Bone marrow (tissue), 2 donors: ENCODE data around the gene ADCY1.
"Not testable (repeated sequence)": the region's sequence is repeated elsewhere in the genome, so short reads cannot be mapped to it uniquely, and the experiment has no call there.

Experiments
- DNase-seq, 2 donors: peaks; one replicate each; lab custom pipeline; 2025; lab: John Stamatoyannopoulos, UW

Gene ADCY1

DNA sequence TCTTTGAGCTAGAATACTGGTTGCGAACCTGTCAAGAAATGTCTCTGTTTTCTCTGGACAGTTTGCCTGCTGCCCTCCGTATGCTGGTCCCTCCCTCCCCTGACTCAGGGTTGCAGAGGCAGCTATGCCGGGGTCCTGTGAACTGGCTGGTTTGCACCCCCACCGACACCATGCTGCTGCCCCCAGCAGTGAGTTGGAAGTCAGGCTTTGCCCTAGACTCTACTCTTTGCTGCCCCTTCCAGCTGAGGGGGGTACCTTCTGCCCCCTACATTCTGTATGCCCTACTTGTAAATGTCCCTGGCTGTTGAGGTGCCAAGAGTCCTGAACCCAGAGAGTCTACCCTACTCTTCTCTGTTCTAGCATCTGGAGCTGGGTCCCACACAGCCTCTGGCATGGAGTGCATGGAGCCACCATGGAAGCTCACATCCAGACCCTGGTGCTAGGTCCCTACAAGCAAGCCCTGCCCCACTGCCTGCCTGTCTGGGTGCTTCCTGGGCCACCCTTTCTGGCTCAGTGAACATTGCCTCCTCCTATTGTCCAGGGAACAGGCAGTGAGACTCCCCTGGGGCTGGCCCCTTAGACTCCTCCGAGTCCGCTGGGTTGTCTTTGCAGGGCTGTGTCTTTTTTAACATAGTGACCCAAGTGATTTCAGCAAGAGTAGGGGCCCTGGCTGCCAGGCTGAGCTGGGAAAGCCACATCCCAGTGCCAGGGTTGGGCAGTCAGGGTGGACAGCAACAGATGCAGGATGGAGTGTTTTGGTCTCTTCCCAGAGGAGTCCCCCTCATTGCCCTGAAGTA, 138.9 kb downstream of the ADCY1 start:
- DNase-seq = no peak

DNA sequence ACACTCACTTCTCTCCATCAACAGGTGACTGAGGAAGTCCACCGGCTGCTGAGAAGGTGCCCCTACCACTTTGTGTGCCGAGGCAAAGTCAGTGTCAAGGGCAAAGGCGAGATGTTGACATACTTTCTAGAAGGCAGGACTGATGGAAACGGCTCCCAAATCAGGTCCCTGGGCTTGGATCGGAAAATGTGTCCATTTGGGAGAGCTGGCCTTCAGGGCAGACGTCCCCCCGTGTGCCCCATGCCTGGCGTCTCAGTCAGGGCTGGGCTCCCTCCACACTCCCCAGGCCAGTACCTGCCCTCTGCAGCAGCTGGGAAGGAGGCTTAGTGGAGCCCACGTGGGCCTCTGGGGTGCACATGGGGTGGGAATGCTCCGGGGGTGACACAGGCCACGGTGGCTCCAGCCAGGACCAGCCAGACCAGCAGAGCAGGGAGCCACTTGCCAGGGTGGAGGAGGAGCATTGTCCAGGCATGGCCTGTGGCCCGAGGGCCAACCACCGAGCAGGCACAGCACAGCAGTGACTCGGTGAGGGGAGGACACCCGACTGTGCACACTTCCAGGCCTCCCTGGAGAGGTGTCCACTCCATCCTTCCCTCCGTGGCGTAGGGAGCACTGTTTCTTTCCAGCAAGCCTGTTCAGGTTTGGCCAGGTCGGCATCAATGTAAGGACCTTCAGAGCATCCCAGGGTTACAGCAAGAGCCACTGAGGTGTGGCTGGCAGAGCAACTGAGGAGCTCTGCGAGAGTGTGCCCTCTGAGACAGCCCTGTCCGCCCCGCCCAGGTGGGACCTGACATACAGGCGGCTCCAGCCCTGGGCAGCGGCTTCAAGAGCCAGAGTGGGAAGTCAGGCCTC, 139.7 kb downstream of the ADCY1 start:
- DNase-seq = no peak

DNA sequence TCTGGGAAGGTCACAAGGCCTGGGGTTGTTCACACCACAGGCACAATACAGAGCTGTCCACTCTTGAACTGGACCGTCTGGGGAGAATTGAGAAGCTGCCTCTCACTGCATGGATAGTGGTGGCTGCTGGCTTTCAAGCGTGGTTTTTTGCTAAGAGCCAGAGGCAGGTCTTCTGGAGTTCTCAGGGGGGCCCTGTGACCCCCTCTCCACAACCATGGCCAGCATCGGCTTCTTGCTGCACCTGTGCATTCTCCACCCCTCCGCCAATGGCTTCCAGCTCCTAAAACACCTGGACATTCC, 140.3 kb downstream of the ADCY1 start:
- no peak for DNase-seq

DNA sequence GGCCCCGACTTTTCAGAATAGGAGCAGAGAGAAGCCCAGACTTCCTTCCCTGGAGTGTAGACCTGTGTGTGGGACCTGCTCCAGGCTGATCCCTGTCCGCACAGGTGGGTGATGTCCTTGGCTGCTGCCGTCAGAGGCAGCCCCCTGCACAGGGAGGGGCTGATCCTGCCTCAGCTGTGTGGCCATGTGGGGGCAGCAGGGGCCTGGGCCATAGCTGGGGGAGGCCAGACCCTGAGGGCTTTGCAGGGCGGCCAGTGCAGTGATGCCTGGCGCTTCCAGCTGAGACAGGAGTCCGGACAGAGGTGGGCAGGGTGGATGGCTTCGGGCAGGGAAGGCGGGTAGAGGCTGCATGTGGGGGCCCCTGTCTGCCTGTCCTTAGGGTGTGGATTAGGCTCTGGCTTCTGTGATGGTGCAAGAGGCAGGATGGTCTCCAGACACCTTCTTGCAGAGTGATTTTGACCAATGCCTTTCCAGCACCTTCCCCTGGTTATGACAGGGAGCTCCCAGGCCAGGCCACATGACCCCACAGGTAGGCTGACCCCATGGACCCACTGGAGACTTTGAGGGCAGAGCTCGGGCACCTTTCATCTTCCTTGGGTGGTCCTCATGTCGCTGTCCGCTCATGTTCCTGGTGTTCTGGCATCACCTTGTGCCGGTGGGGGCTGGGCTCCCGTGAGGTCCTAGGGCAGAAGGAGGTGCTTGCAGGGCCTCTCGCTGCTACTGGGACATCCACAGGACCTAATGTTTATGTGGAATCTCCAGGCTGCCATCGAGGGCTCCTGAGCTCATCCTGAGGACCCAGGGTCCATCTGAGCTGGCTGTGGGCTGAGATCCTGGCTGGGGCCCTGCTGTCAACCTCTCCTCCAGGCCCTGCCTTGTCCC, 141.5 kb downstream of the ADCY1 start:
- DNase-seq = no peak

DNA sequence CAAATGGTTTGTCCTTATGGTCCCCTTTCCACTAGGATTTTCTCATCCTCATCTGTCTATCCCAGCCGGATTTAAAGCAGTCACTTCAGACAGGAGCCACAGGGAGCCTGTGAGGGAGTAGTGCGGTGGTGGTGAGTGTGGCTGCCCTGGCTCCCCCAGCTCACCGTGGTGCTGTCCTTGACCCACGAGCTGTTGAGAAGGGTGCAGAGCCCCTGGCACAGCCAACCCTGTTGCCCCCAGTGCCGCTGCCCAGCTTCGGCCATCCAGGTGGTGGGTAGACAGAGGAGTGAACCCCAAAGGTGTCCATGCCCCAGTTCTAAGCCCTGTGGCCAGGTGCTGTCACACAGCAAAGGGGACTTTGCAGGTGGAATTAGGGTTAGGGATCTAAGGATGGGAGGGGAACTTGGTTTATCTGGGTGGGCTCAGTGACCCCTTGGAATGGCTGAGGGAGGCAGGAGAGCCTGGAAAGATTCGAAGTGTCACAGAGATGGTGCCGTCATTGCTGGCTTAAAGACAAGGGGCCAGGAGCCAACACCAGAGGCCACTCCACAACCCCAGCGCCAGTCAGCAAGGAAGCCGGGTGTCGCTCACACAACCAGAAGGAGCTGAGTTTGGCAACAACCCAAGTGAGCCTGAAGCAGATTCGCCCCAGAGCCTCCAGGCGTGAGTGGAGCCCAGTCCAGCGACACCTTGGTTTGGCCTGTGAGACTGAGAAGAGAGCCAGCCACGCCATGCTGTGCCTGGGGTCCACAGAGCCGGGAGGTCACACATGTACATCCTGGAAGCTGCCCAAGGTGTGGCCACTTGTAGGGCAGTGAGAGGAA, 142.4 kb downstream of the ADCY1 start:
- DNase-seq = no peak

DNA sequence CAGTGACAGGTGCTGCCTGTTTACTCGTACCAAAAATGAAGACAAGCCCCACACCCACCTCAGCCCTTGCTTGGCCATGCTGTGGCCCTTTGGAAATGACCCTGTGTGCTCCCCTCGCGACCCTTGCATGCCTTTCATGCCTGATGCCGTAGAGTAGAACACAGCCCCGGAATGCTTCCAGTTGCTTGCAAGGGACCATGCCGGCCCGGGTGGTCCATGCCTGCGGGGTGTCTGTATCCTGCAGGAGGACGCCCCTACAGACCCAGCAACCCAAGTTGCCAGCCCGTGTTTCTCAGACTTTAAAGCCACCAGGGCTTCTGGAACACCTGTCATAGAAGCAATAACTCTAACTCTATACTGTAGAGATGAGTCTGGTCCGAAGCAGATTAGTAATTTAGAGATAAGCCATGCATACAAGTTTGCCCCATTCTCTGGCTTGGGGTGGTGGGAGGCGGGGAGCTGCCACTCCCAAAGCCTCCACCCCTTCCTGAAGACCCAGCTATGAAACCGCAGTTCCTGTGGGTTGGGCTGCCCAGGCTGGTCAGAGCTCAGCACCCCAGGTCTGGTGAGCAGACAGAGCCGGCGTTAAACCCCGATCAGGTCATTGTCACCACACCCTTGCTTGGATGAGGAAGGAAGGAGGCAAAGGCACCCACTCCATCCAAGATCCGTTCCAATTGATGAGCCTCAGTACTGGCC, 143.5 kb downstream of the ADCY1 start:
- no peak for DNase-seq

DNA sequence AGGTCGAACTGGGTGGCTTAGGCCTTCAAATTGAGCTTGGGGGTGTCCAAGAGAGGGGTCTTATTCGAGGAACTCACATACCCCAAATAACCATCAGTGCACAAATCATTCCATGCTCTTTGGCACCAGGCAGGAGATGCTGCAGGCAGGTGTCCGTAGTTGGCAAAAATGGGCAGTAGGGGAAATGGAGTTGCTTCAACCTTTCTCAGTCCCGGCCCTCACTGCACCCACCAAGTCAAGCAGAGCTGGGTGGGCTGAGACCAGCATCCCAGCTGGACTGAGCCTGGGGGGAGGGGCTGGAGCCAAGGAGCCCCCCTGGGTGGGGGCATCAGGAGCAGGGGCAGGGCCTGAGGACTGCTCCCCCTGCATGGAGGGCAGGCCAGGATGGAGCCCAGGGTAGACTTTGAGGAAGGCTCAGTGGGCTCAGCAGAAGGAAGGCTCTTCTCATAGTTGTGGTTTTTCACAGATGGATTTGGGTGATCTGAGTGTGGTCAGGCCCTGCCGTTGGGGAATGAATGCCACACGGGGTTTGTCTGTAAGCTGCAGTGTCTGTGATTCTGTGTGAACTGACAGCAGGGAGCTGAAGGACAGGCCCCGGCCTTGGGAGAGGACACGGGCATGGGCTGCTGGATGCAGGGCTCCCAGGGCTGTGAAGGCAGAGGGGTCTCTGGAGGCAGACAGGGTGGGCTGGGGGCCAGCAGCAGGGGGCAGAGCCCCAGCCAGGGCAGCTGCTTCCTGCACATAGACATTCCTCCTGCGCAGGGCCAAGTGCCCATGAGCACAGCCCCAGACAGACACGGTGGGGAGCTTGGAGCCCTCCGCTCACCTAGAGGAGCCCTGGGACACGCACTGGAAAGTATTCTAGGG, 144.5 kb downstream of the ADCY1 start:
- no peak for DNase-seq

DNA sequence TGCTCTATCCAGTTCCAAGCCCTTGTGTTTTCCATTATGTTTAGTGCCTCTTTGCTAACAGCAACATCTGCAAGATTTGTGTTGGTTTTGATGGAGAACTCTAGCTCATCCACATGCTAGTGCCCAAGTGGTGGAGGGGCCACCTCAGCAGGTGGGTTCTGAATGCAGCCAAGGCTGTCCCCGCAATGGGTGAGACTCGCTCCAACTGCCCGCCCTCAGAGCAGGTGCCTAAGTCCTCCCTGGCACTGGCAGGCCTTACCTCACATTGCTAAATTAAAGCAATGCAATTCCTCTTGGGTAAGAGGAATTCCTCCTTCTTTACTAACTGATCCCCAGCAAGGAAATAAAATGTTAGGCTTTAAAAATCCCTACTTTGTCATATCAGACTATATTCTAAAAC, 146.8 kb downstream of the ADCY1 start:
- DNase-seq = no peak

DNA sequence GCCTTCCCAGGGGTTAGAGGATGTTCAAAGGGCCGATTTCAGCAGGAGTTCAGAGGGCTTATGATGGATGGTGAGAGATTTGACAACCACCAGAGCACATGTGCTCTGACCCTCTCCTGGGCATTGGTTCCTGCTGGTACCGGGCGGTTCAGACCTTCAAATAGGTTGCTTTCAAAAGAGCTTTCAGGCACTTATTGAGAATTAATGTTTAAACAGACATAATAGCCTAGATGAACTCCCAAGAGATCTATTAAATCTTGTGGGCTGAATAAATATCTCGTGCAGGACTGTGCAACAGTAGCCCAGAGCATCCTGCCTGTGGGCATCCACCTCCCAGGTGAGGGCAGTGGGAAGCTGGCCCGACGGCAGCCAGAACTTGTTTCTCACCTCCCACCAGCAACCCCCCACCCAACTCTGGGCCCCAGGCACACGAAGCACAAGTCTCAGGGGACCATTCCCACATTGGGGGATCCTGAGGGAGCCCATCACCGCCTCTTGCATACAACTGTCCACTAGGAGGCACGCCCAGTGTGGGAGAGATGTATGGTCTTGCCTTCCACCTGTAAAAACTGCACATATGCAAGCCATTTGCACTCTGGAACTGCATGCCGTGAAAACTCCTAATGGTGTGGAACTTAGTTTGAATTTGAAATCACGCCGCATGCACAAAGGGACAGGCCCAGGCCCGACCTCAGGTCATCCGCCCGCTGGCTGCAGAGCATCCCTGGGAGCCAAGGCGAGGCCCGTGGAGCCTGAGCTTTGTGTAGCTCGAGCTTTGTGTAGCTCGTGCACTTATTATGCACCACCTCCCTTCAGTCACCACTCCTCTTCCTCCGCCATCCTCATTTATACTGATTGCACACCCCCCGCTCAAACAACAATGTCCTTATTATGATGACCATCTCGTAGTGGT, 147.8 kb downstream of the ADCY1 start:
- no peak for DNase-seq

DNA sequence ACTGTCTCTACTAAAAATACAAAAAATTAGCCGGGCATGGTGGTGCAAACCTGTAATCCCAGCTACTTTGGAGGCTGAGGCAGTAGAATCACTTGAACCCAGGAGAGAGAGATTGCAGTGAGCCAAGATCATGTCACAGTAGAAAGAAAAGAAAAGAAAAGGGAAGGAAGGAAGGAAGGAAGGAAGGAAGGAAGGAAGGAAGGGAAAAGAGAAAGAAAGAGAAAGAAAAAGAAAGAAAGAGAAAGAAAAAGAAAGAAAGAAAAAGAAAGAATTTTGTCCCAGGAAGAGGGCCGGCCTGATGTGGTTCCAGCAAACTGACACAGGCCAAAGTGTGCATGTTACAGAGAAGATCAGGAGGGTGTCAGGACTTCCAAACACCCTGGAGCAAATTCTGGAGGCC, 151.1 kb downstream of the ADCY1 start:
- not testable (repeated sequence) for DNase-seq

DNA sequence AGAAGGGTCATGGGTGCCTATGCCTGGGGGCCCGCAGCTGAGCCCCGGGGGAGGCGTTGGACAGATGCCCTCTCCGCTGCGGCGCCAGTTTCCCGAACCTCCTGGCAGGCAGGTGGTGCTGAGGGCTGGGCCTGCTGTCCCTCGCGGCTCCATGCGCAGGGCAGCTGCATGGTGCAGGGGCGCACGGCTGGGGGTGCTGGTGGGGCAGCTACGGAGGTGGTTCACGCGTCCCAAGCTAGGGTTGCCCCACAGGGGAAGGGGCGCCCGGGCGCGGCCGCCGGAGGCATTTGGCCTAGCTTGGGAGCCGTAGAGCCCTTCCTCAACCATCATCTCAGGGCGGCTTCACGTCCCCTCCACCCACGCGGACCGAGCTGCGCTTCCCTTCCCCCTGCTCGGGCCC, 152.7 kb downstream of the ADCY1 start:
- no peak for DNase-seq

DNA sequence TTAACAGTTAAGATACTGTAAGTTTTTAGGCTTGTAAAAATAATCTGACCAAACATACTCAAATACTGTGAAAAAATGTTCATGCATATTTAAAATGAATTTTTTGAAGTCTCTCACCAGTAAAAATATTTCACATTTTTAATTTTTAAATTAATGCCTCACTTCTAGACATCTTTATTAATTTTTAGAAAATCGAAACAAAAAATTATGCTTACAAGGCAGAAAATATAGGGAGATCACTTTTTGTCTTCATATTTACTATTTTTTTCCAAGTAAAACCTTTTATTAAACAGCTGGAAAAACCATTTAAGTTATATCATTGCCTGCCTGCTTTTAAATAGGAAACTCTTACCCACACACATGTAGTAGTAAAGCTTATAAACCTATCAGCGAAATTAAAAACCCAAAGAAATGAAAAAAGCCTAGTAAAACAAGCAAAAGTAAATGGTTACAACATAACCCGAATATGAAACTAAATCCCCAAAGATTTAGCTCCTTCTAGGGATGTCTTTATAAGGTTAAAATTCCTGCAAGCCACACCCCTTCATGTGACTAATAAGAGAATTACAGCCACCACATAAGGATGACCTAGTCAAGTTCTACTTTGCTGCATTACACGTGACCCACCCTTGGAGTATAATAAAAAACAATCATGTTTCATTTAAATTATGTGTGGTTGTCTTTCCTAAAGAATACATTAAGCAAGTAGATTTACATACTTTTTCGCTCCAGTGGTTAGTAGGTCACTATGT, 157.7 kb downstream of the ADCY1 start:
- DNase-seq = not testable (repeated sequence)

DNA sequence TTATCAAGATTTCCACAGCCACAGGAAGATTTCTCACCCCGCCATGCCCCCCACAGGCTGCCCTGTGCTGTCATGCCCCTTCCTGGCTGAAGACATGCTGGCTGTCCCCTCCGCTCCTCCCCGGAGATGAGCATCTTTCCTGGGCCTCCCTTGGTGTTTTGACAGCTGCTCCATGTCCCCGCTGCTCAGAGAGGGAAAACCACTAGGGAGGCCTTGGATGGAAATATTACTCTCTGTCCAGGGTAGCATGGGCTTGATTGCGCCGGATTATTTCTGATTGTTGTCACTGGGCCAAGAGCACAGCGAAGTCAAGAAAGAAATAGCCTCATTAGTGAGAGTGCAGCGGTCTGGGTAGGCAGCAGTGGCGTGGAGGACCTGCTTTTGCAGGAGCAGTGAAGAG, 164.8 kb downstream of the ADCY1 start:
- DNase-seq = not testable (repeated sequence)

DNA sequence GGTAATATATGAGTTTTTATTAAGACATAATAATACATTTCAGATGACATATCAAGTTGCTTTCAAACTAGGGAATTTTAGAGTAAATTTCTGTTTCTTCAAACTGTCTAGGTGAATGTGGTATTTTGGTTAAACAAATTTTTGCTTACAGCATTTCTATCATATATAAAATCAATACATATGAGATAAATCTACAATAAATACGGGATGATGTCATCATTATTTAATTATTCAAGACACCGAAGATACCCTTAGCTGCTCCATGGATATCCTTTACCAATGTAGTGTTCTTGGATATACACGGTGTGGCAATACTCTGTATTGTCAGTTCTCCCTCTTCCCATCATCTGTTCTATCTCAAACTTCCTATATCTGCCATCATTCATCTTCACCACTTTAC, 166.4 kb downstream of the ADCY1 start:
- not testable (repeated sequence) for DNase-seq

DNA sequence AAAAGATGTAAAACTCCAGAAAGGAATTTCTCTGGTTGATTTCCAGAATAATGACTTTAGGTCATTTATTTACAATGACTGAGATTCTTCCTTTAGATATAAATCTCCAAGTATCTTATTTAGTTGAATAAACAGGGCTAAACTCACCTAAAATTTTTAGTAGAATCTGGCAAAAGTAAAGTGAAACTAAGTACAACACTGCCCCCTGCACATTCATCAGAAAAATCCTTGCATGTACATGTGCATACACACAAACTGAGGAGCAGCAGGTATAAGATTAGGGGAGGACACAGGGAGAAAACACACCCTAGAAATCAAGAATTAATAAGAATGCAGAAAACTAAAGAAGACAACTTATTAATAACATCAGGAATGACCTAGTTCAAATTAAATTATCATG, 174.8 kb downstream of the ADCY1 start:
- not testable (repeated sequence) for DNase-seq

DNA sequence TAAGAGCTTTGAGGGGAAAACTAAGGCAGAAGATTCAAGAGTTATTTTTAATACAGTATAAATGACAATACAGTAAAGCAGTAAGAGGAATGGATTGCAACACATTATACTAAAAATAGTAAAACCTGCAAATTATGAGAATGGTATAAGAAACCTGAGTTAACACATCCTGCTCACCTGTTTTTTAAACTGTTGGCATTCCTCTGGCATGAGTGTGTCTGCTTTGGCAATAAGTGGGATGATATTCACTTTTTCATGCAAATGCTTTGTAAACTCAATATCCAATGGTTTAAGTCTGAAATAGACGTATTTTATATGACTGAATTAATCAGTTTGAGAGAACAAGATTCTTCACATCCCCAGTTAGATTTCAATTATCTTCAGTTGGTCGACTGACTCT, 177.2 kb downstream of the ADCY1 start:
- DNase-seq = not testable (repeated sequence)

DNA sequence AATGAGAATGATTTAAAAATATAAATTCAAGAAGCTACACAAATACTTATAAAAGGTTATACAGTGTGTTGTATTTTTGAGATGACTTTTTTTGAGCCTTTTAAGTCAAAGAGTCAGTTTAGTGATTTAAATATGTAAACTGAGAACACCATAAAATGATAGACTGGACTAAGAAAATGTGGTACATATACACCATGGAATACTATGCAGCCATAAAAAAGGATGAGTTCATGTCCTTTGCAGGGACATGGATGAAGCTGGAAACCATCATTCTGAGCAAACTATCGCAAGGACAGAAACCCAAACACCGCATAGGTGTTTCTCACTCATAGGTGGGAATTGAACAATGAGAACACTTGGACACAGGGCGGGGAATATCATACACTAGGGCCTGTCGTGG, 182.2 kb downstream of the ADCY1 start:
- not testable (repeated sequence) for DNase-seq

DNA sequence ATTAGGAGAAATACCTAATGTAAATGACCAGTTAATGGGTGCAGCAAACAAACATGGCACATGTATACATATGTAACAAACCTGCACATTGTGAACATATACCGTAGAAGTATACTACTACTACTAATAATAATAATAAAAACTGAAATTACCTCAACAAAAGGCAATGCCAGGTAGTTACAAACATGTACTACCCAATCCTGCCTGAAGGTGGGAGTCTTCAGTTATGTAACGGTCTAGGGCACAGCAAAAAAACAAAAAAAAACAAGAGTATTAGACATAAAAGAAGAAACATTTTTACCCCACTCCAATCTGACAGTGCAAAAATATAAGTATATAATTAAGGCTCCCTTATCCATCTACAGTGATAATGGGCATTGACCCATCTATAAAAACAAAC, 182.6 kb downstream of the ADCY1 start:
- DNase-seq = not testable (repeated sequence)
